Lower leg skin (tissue), 3 donors: ENCODE measurements around the gene FCN2.

Source experiments
- CTCF ChIP-seq, 3 donors: fragments of 450-650 bp; IDR thresholded peaks; one replicate each; pipeline ENCODE4 v1.5.1; 2016; ENCODE audit warnings: antibody characterized with exemption in 3 of 3, mild to moderate bottlenecking in 3 of 3, moderate library complexity in 2 of 3
- POLR2A ChIP-seq, 2 donors: fragments of 450-650 bp; IDR thresholded peaks; one replicate each; pipeline ENCODE4 v1.6.1; 2016 to 2017; ENCODE audit warnings: antibody characterized with exemption in 2 of 2, mild to moderate bottlenecking in 1 of 2, moderate library complexity in 1 of 2

- TF ChIP-seq CTCF (IDR thresholded peaks at IDR 0.05) = no peak
- no peak for TF ChIP-seq POLR2A (IDR thresholded peaks at IDR 0.05)
These were observed 26.7 kb upstream of the FCN2 start for GRCh38 chr9:134853893-134854292.
